Measurements from ENCODE around the gene PCDH9.

DNA sequence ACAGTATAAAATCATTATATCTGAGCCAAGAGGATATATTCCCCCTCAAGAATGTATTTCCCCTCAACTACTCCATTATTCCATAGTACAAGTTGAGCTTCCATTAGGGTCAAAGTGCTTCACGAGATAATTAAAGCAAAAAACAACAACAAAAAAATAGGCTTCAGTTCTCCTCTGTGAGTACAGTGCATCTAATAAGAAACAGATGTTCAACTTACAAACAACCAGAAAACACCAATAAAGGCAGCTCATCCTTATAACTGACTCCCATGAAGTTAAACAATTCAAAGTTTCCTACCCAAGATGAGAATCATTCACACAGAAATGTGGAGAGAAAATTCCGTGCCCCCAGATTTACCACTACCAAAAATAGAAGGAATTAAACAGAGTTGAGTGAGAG is 854.4 kb downstream of the PCDH9 start:
- TF ChIP-seq CHD2 (IDR thresholded peaks at IDR 0.05; ENCODE audit: low read depth, low read length): no peak
- TF ChIP-seq NFIC (IDR thresholded peaks at IDR 0.05; ENCODE audit: low read length): no peak
- no peak for TF ChIP-seq POLR2A (IDR thresholded peaks at IDR 0.05; ENCODE audit: insufficient read depth in 1 of 2, low read depth in 2 of 2, low read length in 2 of 2)
- TF ChIP-seq, protein P1, sequence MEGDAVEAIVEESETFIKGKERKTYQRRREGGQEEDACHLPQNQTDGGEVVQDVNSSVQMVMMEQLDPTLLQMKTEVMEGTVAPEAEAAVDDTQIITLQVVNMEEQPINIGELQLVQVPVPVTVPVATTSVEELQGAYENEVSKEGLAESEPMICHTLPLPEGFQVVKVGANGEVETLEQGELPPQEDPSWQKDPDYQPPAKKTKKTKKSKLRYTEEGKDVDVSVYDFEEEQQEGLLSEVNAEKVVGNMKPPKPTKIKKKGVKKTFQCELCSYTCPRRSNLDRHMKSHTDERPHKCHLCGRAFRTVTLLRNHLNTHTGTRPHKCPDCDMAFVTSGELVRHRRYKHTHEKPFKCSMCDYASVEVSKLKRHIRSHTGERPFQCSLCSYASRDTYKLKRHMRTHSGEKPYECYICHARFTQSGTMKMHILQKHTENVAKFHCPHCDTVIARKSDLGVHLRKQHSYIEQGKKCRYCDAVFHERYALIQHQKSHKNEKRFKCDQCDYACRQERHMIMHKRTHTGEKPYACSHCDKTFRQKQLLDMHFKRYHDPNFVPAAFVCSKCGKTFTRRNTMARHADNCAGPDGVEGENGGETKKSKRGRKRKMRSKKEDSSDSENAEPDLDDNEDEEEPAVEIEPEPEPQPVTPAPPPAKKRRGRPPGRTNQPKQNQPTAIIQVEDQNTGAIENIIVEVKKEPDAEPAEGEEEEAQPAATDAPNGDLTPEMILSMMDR (CRISPR knock-in tag; IDR thresholded peaks at IDR 0.05): no peak
- TF ChIP-seq EZH2 (conservative IDR thresholded peaks at IDR 0.05; ENCODE audit: low read depth, low read length): no peak
- no peak for TF ChIP-seq ZIK1 (CRISPR knock-in tag; IDR thresholded peaks at IDR 0.05; ENCODE audit: borderline replicate concordance, low read depth)
- TF ChIP-seq ZNF678 (CRISPR knock-in tag; IDR thresholded peaks at IDR 0.05): no peak
- no peak for TF ChIP-seq ZNF704 (CRISPR knock-in tag; IDR thresholded peaks at IDR 0.05; ENCODE audit: borderline replicate concordance)
- TF ChIP-seq ZBTB38 (CRISPR knock-in tag; IDR thresholded peaks at IDR 0.05): no peak
- TF ChIP-seq, protein P2, sequence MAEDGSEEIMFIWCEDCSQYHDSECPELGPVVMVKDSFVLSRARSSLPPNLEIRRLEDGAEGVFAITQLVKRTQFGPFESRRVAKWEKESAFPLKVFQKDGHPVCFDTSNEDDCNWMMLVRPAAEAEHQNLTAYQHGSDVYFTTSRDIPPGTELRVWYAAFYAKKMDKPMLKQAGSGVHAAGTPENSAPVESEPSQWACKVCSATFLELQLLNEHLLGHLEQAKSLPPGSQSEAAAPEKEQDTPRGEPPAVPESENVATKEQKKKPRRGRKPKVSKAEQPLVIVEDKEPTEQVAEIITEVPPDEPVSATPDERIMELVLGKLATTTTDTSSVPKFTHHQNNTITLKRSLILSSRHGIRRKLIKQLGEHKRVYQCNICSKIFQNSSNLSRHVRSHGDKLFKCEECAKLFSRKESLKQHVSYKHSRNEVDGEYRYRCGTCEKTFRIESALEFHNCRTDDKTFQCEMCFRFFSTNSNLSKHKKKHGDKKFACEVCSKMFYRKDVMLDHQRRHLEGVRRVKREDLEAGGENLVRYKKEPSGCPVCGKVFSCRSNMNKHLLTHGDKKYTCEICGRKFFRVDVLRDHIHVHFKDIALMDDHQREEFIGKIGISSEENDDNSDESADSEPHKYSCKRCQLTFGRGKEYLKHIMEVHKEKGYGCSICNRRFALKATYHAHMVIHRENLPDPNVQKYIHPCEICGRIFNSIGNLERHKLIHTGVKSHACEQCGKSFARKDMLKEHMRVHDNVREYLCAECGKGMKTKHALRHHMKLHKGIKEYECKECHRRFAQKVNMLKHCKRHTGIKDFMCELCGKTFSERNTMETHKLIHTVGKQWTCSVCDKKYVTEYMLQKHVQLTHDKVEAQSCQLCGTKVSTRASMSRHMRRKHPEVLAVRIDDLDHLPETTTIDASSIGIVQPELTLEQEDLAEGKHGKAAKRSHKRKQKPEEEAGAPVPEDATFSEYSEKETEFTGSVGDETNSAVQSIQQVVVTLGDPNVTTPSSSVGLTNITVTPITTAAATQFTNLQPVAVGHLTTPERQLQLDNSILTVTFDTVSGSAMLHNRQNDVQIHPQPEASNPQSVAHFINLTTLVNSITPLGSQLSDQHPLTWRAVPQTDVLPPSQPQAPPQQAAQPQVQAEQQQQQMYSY (CRISPR knock-in tag; IDR thresholded peaks at IDR 0.05): no peak
- TF ChIP-seq ZNF709 (CRISPR knock-in tag; IDR thresholded peaks at IDR 0.05): no peak
- no peak for TF ChIP-seq MAFK (conservative IDR thresholded peaks at IDR 0.05 in 1 of 2, IDR thresholded peaks at IDR 0.05 in 1 of 2; ENCODE audit: low read length in 2 of 2)
- TF ChIP-seq, protein P3, sequence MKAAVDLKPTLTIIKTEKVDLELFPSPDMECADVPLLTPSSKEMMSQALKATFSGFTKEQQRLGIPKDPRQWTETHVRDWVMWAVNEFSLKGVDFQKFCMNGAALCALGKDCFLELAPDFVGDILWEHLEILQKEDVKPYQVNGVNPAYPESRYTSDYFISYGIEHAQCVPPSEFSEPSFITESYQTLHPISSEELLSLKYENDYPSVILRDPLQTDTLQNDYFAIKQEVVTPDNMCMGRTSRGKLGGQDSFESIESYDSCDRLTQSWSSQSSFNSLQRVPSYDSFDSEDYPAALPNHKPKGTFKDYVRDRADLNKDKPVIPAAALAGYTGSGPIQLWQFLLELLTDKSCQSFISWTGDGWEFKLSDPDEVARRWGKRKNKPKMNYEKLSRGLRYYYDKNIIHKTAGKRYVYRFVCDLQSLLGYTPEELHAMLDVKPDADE (CRISPR knock-in tag; IDR thresholded peaks at IDR 0.05): no peak
